Panc1 (cell line): Measurements from ENCODE around the gene NR3C1. TPM values are rescaled to one million over a fixed set of nuclear protein-coding genes. Genes with fewer than 3 reads are reported as not detected.
A peak's percentile ranks its signal among the peaks of the same experiment; 100 is the strongest.

Source experiments
- ATAC-seq: fragments of 200-7000 bp; cut with Tn5 transposase; 2 replicates; pipeline ENCODE4 v1.9.1; 2020; ENCODE audit warnings: mild to moderate bottlenecking, moderate library complexity
- BruUV-seq: library from RNA; stranded (reverse); fragments of 400-500 nt; replicated peaks from 2 replicates; lab custom pipeline; 2021; lab: Mats Ljungman, UMichigan
- CTCF ChIA-PET: fragments of 300-600 bp; sonication (Branson Sonifier 250); formaldehyde crosslinking; loops from one replicate; lab custom pipeline; 2022; ENCODE audit warnings: antibody characterized with exemption; lab: Charles Lee
- POLR2A ChIA-PET: fragments of 300-600 bp; sonication (Branson Sonifier 250); formaldehyde crosslinking; loops from one replicate; lab custom pipeline; 2022; ENCODE audit warnings: antibody characterized with exemption; lab: Charles Lee
- DNase-seq: peaks from one replicate; pipeline ENCODE4 v3.0.0-alpha.2; 2010; ENCODE audit warnings: low read depth, low spot score
- H3K27ac ChIP-seq: 2 replicates; pipeline ENCODE4 v1.5.1; 2011; ENCODE audit warnings: mild to moderate bottlenecking, low read length, inconsistent platforms
- H3K27me3 ChIP-seq: fragments of 200-500 bp; sonication (Bioruptor generic); 2 replicates; pipeline ENCODE4 v1.6.0; 2014; ENCODE audit warnings: low read length, inconsistent platforms; ENCODE audit not compliant: control insufficient read depth, insufficient read depth
- H3K36me3 ChIP-seq: fragments of 200-500 bp; sonication (Bioruptor generic); 2 replicates; pipeline ENCODE4 v1.5.1; 2014; ENCODE audit warnings: inconsistent platforms, mild to moderate bottlenecking, low read length, moderate library complexity; ENCODE audit not compliant: control insufficient read depth, insufficient read depth
- H3K4me1 ChIP-seq: 2 replicates; pipeline ENCODE4 v1.5.1; 2011; ENCODE audit warnings: inconsistent platforms, mild to moderate bottlenecking, low read length, moderate library complexity; ENCODE audit not compliant: control insufficient read depth, insufficient read depth
- H3K4me3 ChIP-seq, 2 experiments: 2 replicates each; pipeline ENCODE4 v1.5.1; 2011 to 2012; ENCODE audit warnings: low read depth in 2 of 2, low read length in 2 of 2, mild to moderate bottlenecking in 2 of 2, inconsistent platforms in 1 of 2, moderate library complexity in 1 of 2
- H3K9me3 ChIP-seq: fragments of 200-500 bp; sonication (Bioruptor generic); 2 replicates; pipeline ENCODE4 v1.5.1; 2014; ENCODE audit warnings: low read depth, mild to moderate bottlenecking, inconsistent platforms, low read length, moderate library complexity; ENCODE audit not compliant: control insufficient read depth, insufficient read depth
- POLR2AphosphoS5 ChIP-seq: IDR thresholded peaks from 2 replicates; pipeline ENCODE4 v1.6.1; 2012; ENCODE audit warnings: mild to moderate bottlenecking, low read depth, low read length, moderate library complexity
- SIN3A ChIP-seq: IDR thresholded peaks from 2 replicates; pipeline ENCODE4 v1.6.1; 2012; ENCODE audit warnings: low read depth, mild to moderate bottlenecking, low read length, moderate library complexity, borderline replicate concordance; ENCODE audit not compliant: insufficient read depth
- TCF7L2 ChIP-seq: IDR thresholded peaks from 2 replicates; pipeline ENCODE4 v1.6.1; 2011; ENCODE audit warnings: mild to moderate bottlenecking, low read depth, low read length, inconsistent platforms
- in situ Hi-C: cut with HindIII; loops from 2 replicates; pipeline ENCODE4 v1.10.0; 2016; ENCODE audit warnings: low sequenced_read_pairs, low pct_unique_long_range_greater_than_20kb
- intact Hi-C: fragments of 100-400 bp; cut with micrococcal nuclease; formaldehyde crosslinking; loops from one replicate; pipeline ENCODE4 v1.10.0; 2022; ENCODE audit not compliant: unreplicated experiment
- total RNA-seq: library from RNA; stranded (reverse); gene quantifications from one replicate; pipeline ENCODE4 v1.2.1, GENCODE V29; 2021; ENCODE audit not compliant: unreplicated experiment
- TF ChIP-seq, protein P1 (sequence below): fragments of 450-650 bp; IDR thresholded peaks from 2 replicates; pipeline ENCODE4 v1.5.1; 2017; ENCODE audit warnings: mild to moderate bottlenecking
- TF ChIP-seq, protein P2 (sequence below), 2 experiments: IDR thresholded peaks; 2 replicates each; pipeline ENCODE4 v1.6.1; 2011 to 2012; ENCODE audit warnings: low read depth in 2 of 2, control low read depth in 1 of 2, low read length in 1 of 2, mild to moderate bottlenecking in 1 of 2, moderate library complexity in 1 of 2; ENCODE audit not compliant: insufficient read depth in 1 of 2

The NR3C1 gene
- total RNA-seq, 1 experiment from 2014 or later = 52.6 TPM

DNA sequence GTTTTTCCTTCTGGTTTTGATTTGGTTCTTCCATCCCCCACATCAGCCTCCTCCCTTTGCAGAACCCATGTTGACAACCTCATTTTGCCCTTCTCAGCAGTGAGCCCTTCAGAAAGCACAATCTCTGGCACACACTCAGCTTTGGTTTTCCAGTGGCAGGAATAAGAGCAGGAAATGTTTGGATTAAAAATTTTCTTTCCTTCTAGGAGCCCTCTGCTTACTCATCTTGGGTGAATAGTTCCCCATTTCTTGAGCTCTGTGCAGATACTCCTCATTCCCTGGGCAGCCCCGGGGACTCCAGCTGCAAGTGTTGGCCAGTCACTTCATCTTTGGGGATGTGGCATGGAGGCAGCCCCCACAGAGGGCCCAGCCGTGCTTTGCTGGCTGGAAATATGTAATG, 170.5 kb downstream of the NR3C1 start:
- H3K4me3 ChIP-seq = no peak overlapping the region
- TF ChIP-seq POLR2AphosphoS5 (no peak), SIN3A (no peak), TCF7L2 (no peak)
- TF ChIP-seq, protein P1, sequence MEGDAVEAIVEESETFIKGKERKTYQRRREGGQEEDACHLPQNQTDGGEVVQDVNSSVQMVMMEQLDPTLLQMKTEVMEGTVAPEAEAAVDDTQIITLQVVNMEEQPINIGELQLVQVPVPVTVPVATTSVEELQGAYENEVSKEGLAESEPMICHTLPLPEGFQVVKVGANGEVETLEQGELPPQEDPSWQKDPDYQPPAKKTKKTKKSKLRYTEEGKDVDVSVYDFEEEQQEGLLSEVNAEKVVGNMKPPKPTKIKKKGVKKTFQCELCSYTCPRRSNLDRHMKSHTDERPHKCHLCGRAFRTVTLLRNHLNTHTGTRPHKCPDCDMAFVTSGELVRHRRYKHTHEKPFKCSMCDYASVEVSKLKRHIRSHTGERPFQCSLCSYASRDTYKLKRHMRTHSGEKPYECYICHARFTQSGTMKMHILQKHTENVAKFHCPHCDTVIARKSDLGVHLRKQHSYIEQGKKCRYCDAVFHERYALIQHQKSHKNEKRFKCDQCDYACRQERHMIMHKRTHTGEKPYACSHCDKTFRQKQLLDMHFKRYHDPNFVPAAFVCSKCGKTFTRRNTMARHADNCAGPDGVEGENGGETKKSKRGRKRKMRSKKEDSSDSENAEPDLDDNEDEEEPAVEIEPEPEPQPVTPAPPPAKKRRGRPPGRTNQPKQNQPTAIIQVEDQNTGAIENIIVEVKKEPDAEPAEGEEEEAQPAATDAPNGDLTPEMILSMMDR = no peak
- TF ChIP-seq, protein P2, sequence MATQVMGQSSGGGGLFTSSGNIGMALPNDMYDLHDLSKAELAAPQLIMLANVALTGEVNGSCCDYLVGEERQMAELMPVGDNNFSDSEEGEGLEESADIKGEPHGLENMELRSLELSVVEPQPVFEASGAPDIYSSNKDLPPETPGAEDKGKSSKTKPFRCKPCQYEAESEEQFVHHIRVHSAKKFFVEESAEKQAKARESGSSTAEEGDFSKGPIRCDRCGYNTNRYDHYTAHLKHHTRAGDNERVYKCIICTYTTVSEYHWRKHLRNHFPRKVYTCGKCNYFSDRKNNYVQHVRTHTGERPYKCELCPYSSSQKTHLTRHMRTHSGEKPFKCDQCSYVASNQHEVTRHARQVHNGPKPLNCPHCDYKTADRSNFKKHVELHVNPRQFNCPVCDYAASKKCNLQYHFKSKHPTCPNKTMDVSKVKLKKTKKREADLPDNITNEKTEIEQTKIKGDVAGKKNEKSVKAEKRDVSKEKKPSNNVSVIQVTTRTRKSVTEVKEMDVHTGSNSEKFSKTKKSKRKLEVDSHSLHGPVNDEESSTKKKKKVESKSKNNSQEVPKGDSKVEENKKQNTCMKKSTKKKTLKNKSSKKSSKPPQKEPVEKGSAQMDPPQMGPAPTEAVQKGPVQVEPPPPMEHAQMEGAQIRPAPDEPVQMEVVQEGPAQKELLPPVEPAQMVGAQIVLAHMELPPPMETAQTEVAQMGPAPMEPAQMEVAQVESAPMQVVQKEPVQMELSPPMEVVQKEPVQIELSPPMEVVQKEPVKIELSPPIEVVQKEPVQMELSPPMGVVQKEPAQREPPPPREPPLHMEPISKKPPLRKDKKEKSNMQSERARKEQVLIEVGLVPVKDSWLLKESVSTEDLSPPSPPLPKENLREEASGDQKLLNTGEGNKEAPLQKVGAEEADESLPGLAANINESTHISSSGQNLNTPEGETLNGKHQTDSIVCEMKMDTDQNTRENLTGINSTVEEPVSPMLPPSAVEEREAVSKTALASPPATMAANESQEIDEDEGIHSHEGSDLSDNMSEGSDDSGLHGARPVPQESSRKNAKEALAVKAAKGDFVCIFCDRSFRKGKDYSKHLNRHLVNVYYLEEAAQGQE (IDR thresholded peaks at IDR 0.05; ENCODE audit: insufficient read depth in 1 of 2, low read depth in 2 of 2, low read length in 1 of 2) = no peak
- peaks cover 8% of the 10 kb centered on the region for H3K4me1 ChIP-seq
- in situ Hi-C loops (no loop called here), intact Hi-C loops (no loop called here)
- ChIA-PET POLR2A (no interaction called here), CTCF (no interaction called here)
- 0 out of 2 replicates have a peak overlapping the region, but pooled peaks have one; percentile 35 for H3K27ac ChIP-seq
- ATAC-seq (no peak), DNase-seq (no peak)
- no peaks in the 10 kb centered on the region for H3K27me3 ChIP-seq
- no peaks in the 10 kb centered on the region for H3K9me3 ChIP-seq
- no peaks in the 10 kb centered on the region for H3K36me3 ChIP-seq
- no TSS peak for BruUV-seq

DNA sequence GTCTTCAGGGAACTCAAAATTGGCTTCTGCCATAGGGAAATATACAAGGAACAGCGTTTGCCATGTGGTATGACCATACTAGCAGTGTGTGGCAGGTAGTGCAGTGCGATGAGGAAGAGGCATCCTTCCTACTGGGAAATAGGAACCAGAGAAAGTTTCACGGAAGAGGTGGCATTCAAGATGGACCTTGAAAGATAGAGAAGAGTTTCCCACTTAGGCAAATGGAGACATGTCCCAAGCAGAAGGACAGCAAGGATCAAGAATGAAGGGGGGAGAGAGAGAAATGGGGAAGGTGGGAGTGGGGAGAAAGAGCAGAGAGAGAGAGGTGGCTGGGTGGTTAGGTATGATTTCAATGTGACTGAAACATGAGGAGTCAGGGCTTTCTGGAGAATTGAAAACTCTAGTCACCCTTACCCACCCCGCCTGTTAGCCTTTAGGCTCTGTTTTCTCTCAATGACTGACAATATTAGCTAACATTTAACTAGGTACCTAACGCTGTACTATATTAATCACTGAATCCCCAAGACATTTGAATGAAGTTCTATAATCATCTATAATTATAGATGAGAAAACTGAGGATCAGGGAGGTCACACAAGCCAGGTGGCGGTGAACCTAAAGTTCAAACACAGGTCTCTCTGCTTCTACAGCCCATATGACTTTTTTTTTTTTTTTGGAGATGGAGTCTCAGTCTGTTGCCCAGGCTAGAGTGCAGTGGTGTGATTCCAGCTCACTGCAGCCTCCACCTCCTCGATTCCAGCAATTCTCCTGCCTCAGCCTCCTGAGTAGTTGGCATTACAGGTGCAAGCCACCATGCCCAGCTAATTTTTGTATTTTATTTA, 171.3 kb downstream of the NR3C1 start:
- ChIA-PET CTCF (interaction anchor here (0.7 kb wide), 1 partner anchor 483 kb away, joined by 4 read pairs; no protein-coding TSS in a partner anchor), POLR2A (no interaction called here)
- Histone ChIP-seq H3K9me3 (no peaks in the 10 kb centered on the region), H3K36me3 (no peaks in the 10 kb centered on the region), H3K27ac (peak overlapping the region; percentile 55; the same call in 1 of the 2 replicates), H3K27me3 (no peaks in the 10 kb centered on the region), H3K4me1 (peaks cover 8% of the 10 kb centered on the region), H3K4me3 (no peak overlapping the region)
- no peak for TF ChIP-seq SIN3A
- TF ChIP-seq, protein P2 (IDR thresholded peaks at IDR 0.05; ENCODE audit: insufficient read depth in 1 of 2, low read depth in 2 of 2, low read length in 1 of 2) = no peak
- TF ChIP-seq, protein P1 = no peak
- no peak for TF ChIP-seq TCF7L2
- no peak for TF ChIP-seq POLR2AphosphoS5
- intact Hi-C loops = no loop called here
- no peak for DNase-seq
- in situ Hi-C loops = no loop called here
- no TSS peak for BruUV-seq
- ATAC-seq = no peak
